T-helper 1 cell treated with Interleukin-12 subunit alpha and Interleukin-12 subunit beta and Interleukin-4 antibody, amounts not matched to agents 30 ng/mL and 1 ng/mL, for 36 hours (primary cell): ENCODE measurements around the gene TBCEL. TPM values are rescaled to one million over a fixed set of nuclear protein-coding genes. Genes with fewer than 3 reads are reported as not detected.

Source experiments
- intact Hi-C: fragments of 100-400 bp; cut with micrococcal nuclease; formaldehyde crosslinking; loops from one replicate; pipeline ENCODE4 v1.15.1; 2024
- total RNA-seq: library from RNA; stranded (reverse); gene quantifications from 2 replicates; pipeline ENCODE4 v1.2.3, GENCODE V29; 2022

The TBCEL gene
- total RNA-seq, 1 donor from 2014 or later: 12.6 TPM

GRCh38 chr11:121059605-121060004 is 35.7 kb downstream of the TBCEL start:
- intact Hi-C loops: loop anchor here (2.0 kb wide), 1 partner anchor 23 kb away; no protein-coding TSS in a partner anchor

GRCh38 chr11:121063728-121064127 is 39.8 kb downstream of the TBCEL start:
- intact Hi-C loops: no loop called here

GRCh38 chr11:121066623-121067022 is 42.7 kb downstream of the TBCEL start:
- intact Hi-C loops: no loop called here

GRCh38 chr11:121067026-121067425 is 43.1 kb downstream of the TBCEL start:
- intact Hi-C loops: no loop called here

DNA sequence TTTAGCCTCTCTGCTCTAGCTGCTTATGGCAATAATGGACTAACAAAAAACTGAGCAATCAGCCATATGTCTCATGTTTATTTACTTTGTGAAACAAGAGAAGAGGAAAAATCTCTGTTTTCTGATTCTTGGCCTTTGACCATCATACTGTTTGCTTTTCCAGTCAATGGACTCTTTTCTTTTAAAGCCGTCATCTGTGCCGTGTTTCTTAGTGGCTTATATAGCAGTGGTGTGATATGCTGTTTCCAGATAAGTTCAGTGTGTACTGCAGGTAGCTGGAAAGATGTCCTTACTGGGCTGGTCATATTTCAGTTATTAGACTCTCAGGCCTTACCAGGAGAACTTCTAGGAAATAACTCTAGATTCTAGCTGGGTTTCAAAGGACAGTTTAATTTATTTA is 43.6 kb downstream of the TBCEL start:
- intact Hi-C loops: no loop called here

DNA sequence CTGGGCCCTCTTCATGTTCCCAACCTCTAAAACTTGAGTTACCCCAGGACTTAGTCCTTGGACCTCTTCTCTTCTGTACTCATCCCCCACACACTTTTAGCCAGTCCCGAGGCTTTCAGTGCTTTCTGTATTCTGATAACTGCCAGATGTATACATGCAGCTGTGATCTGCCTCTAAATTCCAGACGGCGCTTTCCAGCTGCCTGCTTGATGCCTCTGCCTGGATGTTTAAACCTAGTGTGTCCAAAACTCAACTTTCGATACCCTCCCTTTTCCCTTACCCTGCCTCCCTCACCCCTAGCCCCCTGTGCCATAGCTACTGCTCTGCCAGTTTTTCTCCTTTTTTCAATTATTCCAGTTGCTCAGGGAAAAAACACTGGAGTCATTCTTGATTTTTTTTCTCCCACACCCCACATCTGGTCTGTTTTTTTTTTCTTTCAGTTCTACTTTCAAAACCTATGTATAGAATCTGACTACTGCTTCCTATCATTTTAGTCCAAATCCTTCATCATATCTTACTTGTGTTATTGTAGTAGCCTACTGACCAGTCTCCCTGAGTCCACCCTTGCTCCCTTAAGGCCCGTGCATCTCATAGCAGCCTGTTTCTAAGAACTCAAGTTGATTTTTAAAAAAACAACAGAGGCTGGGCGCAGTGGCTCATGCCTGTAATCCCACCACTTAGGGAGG is 44.2 kb downstream of the TBCEL start:
- intact Hi-C loops: no loop called here

GRCh38 chr11:121068787-121069186 is 44.9 kb downstream of the TBCEL start:
- intact Hi-C loops: no loop called here

- intact Hi-C loops: no loop called here
These were observed 47.3 kb downstream of the TBCEL start for GRCh38 chr11:121070951-121071845.

DNA sequence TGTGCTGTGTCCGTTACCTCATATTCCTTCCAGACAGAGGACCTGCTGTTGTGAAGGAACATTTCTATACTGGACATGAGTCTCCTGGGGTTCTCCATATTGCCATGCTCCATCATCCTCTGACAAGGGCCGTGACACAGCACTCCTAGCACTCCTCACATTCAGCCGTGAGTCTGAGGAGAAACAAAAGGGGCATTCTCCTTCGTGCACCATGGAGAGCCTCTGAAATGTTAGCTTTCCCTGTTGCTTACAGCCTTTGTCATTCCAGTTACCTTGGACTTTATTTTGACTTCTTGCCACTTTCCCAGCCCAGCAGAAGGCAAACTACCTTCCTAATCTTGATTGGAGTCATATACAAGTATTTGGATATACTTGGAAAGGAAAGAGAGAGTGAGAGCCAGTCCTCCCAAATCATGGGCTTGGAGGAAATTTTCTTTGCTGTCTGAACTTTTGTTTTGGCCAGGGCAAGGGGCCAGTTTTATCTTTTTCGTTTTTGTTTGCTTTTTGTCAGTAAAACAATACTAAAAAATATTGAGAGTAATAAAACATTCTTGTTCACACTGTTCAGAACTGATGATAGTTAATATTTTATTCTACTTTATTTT is 48.0 kb downstream of the TBCEL start:
- intact Hi-C loops: no loop called here

DNA sequence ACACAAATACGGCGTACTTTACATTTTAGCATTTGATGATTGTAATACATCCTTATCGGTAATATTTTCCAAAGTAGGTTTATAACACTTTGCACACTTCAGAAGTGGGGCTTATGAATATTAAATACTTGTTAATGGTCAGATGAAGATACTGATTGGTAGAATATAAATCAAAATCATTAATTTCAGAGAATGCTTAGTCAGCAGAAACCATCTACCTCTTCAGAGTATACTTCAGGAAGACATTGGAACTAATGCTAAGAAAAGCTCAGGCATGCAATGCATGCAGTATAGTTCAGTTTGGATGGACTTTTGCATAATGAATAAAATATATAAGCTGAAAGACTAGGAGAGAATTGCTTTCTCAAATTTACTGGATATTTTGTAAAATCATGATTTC is 57.4 kb downstream of the TBCEL start:
- intact Hi-C loops: no loop called here

- intact Hi-C loops: no loop called here
These were observed 58.3 kb downstream of the TBCEL start for GRCh38 chr11:121082219-121082618.

DNA sequence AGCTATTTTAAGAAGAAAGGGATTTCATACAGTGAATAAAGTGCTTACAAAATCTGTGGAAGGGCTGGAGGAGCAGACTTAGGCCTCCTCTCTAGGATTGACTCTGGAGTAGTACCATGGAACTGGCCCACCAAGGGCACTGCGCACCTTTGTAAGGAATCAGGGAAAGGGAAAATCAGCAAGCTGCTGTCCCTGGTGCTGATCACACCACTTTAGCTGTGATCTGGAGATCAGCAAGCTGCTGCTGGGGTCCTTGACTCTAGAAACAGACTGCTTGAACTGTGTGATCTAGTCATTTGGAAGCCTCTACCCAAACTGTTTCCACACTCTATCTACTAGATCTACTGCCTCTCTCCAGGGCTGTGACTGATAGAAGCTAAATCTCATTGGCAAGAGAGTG is 58.8 kb downstream of the TBCEL start:
- intact Hi-C loops: no loop called here

DNA sequence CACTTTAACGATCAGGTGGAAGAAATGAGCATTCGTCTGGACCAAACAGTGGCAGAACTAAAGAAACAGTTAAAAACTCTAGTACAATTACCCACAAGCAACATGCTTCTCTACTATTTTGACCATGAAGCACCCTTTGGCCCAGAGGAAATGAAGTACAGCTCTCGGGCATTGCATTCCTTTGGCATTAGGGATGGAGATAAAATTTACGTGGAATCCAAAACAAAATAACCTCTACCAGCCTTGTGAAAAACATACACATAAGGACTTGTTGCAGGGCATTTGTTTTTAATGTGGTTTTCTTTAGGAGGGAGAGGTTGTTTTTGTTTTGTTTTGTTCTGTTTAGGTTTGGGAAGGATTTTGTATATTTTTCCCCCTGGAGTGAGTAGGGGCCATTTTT is 63.0 kb downstream of the TBCEL start:
- intact Hi-C loops: no loop called here

DNA sequence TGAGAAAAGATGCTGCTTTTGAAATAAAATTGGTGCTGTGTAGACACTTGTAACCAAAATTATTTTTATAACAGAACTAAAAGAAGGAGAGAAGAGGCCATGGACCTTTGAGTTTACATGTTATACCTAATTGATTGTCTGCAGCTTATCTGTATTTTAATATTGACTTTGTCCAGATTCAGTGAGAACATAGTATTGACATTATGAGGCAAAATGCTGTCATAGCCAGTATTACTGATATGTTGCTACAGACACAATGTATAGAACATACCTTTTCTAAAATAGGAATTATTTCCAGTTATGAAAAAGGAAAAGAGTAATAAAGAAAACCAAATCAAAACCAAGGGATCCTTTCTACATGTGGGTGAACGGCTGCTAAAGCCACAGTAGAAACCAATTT is 65.7 kb downstream of the TBCEL start:
- intact Hi-C loops: no loop called here

DNA sequence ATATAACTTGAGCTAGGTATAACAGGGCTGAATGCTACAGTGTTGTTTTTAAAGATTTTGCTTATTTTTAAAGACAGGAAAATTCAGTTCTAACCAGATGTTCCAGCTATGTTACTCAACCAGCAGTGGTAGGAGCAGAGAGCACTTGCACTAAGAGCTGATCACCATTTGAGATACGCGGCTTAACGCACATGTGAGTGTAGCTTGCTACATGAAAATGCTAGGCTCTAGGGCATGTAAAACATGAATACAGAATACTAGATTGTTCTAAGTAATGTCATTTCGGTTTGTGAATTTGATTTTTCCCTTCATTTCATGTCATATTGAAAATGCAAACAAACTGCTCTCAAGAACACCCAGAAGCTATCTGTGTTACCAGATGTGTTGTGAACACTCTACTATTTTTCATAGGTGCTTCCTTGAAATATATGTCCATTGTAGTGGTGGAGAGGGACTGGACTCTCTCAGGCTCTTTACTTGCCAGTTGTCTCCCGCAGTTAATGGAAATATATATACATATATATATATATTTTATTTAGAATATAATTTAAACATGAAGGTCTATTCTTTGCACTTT is 66.3 kb downstream of the TBCEL start:
- intact Hi-C loops: no loop called here

- intact Hi-C loops: no loop called here
These were observed 67.7 kb downstream of the TBCEL start for GRCh38 chr11:121091492-121092152.

DNA sequence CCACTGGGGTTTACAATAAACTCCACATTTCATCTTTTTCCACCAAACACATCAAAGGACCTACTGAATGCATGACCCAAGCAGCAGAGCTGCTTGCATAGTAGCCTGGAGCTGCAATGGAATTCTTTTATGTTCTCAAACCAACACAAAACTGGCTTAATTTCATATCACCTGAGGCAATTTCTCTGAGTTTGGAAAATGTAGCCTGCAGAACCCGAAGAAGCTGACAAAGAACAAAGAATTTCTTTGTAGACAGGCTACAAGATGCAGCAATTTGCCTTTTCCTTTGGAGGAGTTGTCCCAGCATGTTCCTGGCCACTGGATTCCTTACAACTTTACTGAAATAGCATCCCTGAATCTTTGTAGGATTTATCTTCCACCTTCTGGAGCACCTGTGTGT is 71.7 kb downstream of the TBCEL start:
- intact Hi-C loops: no loop called here

- intact Hi-C loops: no loop called here
These were observed 75.5 kb downstream of the TBCEL start for GRCh38 chr11:121099364-121099763.

GRCh38 chr11:121099885-121100284 is 76.0 kb downstream of the TBCEL start:
- intact Hi-C loops: no loop called here

- intact Hi-C loops: no loop called here
These were observed 77.0 kb downstream of the TBCEL start, which contains the start of gene TECTA for GRCh38 chr11:121100943-121101342. Gene TECTA, plus strand, starts transcription at chr11:121101243. Its CDS starts 1,423 bp downstream, at chr11:121102666.

DNA sequence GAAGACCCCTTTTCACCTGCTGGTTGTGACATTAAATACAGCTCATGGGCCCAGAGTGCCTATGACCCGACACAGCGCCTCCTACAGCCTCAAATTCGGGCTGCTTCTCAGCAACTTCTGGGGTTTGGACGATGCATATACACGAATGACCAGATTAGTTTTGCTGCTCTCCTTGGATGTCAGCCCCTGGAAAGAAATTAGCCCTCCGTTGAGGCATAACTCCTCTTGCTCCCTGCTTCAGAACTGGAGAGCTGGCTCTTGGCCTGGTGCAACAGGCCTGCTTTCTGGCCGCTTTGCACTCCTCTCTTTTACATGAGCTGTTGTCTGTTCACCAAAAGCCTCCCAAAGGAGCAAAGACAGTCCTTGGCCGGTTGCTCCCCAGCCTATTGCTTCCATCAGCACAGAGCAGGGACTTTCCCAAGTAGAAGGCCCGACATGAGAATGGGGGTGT is 80.4 kb downstream of the TBCEL start:
- intact Hi-C loops: no loop called here
